Natural killer cell (primary cell): ENCODE results near the gene MGAT5B. TPM values are rescaled to one million over a fixed set of nuclear protein-coding genes. Genes with fewer than 3 reads are reported as not detected.

Experiments
- ATAC-seq, 3 donors: fragments of 150-1000 bp in 2 of 3; fragments of 200-7000 bp in 1 of 3; cut with Tn5 transposase; 1 replicate in 1 of 3; 2 replicates in 2 of 3; pipeline ENCODE4 v1.10.0; 2021; ENCODE audit warnings: mild to moderate bottlenecking in 2 of 3, moderate library complexity in 2 of 3
- DNase-seq, 2 donors: peaks; one replicate each; pipeline versions ENCODE4 v3.0.0 to v3.0.0-alpha.2; 2013 to 2021; ENCODE audit warnings: mixed read lengths in 1 of 2
- H3K27ac ChIP-seq: one replicate; pipeline ENCODE4 v1.5.1; 2013; ENCODE audit warnings: mild to moderate bottlenecking, low read length
- H3K27me3 ChIP-seq: one replicate; pipeline ENCODE4 v1.6.1; 2013; ENCODE audit warnings: low read length; ENCODE audit not compliant: control insufficient read depth, insufficient read depth
- H3K36me3 ChIP-seq: one replicate; pipeline ENCODE4 v1.6.1; 2013; ENCODE audit warnings: low read length; ENCODE audit not compliant: control insufficient read depth, insufficient read depth
- H3K4me1 ChIP-seq: one replicate; pipeline ENCODE4 v1.6.1; 2013; ENCODE audit warnings: low read length; ENCODE audit not compliant: control insufficient read depth, insufficient read depth
- H3K4me3 ChIP-seq: one replicate; pipeline ENCODE4 v1.5.1; 2013; ENCODE audit warnings: low read length
- H3K9me3 ChIP-seq: one replicate; pipeline ENCODE4 v1.6.1; 2013; ENCODE audit warnings: low read length; ENCODE audit not compliant: control insufficient read depth, insufficient read depth
- H3K27ac Mint-ChIP-seq, 2 donors: one replicate each; pipeline ENCODE4 v1.8.0; 2022; ENCODE audit warnings: mild to moderate bottlenecking in 2 of 2, mixed read lengths in 2 of 2, moderate library complexity in 1 of 2
- H3K27me3 Mint-ChIP-seq, 2 donors: one replicate each; pipeline ENCODE4 v1.8.0; 2022; ENCODE audit warnings: low read depth in 2 of 2, mixed read lengths in 2 of 2
- H3K36me3 Mint-ChIP-seq: one replicate; pipeline ENCODE4 v1.8.0; 2022; ENCODE audit warnings: mixed read lengths
- H3K4me1 Mint-ChIP-seq, 2 donors: one replicate each; pipeline ENCODE4 v1.8.0; 2022; ENCODE audit warnings: mixed read lengths in 2 of 2
- H3K4me3 Mint-ChIP-seq: one replicate; pipeline ENCODE4 v1.8.0; 2022; ENCODE audit warnings: mild to moderate bottlenecking, moderate library complexity, mixed read lengths
- H3K9me3 Mint-ChIP-seq, 2 donors: one replicate each; pipeline ENCODE4 v1.8.0; 2022; ENCODE audit warnings: mixed read lengths in 2 of 2
- WGBS: methylation state at CpG from one replicate; pipeline ENCODE4 v1.1.7; 2013; ENCODE audit warnings: missing lambda C conversion rate; ENCODE audit not compliant: insufficient coverage; 5-methylcytosine and 5-hydroxymethylcytosine counted together
- intact Hi-C: fragments of 100-400 bp; cut with micrococcal nuclease; formaldehyde crosslinking; loops from one replicate; pipeline ENCODE4 v1.14.2; 2022
- total RNA-seq, 4 donors: library from RNA; stranded (reverse); fragments of 120-200 nt in 1 of 4; gene quantifications; one replicate each; pipeline versions ENCODE4 v1.2.3 to v1.2.4, GENCODE V29; 2013 to 2022
- TF ChIP-seq, protein P1 (sequence below): fragments of 200-600 bp; IDR thresholded peaks from one replicate; pipeline ENCODE4 v1.8.0; 2022; ENCODE audit warnings: antibody characterized with exemption

The MGAT5B gene
- total RNA-seq, 3 donors from 2014 or later (not counting 1 experiment from before 2014, with no cell fraction given) = not detected

DNA sequence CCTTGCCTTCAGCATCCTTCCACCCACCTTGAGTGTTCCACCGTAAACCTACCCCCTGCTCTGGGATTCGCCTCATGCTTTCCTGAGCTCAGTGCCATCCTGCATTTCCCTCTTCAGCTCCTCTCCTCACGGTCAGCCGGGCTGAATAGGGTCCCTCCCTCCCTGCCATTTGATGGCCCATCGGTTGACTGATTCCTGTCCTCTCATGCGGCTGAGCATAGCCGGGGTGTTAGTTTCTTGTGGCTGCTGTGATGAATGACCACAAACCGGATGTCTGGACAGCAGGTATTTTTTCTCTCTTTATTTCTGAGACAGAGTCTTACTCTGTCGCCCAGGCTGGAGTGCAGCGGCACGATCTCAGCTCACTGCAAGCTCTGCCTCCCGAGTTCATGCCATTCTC, 44.1 kb upstream of the MGAT5B start:
- Mint-ChIP-seq H3K4me3 (no peak overlapping the region), H3K27ac (no peak overlapping the region), H3K36me3 (no peaks in the 10 kb centered on the region), H3K27me3 (peaks cover 0 to 14% of the 10 kb centered on the region in 2 donors), H3K9me3 (no peaks in the 10 kb centered on the region), H3K4me1 (peaks cover 0 to 5% of the 10 kb centered on the region in 2 donors)
- no peaks in the 10 kb centered on the region for H3K4me1 ChIP-seq
- ATAC-seq (no peak), DNase-seq (no peak)
- TF ChIP-seq, protein P1, sequence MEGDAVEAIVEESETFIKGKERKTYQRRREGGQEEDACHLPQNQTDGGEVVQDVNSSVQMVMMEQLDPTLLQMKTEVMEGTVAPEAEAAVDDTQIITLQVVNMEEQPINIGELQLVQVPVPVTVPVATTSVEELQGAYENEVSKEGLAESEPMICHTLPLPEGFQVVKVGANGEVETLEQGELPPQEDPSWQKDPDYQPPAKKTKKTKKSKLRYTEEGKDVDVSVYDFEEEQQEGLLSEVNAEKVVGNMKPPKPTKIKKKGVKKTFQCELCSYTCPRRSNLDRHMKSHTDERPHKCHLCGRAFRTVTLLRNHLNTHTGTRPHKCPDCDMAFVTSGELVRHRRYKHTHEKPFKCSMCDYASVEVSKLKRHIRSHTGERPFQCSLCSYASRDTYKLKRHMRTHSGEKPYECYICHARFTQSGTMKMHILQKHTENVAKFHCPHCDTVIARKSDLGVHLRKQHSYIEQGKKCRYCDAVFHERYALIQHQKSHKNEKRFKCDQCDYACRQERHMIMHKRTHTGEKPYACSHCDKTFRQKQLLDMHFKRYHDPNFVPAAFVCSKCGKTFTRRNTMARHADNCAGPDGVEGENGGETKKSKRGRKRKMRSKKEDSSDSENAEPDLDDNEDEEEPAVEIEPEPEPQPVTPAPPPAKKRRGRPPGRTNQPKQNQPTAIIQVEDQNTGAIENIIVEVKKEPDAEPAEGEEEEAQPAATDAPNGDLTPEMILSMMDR = no peak
- H3K27ac ChIP-seq = no peak overlapping the region
- no peaks in the 10 kb centered on the region for H3K27me3 ChIP-seq
- WGBS = 74% methylated on average over 12 of the region's 12 CpGs
- H3K9me3 ChIP-seq = no peaks in the 10 kb centered on the region
- H3K36me3 ChIP-seq = no peaks in the 10 kb centered on the region
- intact Hi-C loops = no loop called here
- no peak overlapping the region for H3K4me3 ChIP-seq

DNA sequence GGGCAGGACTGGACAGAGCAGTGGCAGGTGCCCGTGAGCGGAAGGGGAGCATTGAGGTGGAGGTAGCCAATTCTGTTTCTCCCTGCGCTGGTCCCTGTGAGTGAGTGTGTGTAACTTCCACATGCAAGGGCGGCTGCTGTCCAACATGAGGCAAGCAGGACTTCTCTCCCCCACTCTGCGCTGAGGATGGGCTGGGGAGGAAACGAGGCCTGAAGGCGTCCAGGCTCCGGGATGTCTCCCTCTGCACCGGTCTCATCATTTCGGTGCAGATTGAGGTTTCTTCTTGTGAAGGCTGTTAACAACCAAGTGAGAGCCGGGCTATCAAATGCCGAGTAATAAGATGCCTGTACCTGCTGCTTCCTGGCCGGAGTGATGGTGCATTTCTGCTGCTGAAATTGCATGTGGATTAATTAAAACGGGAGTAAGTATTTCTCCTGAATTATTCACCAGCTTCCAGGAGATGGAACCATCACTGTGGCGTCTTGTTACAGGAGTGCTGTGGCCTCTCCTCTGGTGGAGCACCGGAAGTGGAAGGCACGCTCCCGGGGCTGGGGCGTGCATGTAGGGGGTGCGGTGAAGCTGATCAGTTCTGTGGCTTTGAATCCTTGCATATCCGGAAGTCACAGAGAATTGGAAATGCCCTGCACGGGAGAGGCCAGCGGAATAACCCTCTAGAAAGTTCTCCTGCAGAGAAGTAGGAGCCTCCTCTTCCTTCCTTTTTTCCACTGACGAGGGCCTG, 41.7 kb upstream of the MGAT5B start:
- Mint-ChIP-seq H3K27me3 (peaks cover 0 to 9% of the 10 kb centered on the region in 2 donors), H3K9me3 (no peaks in the 10 kb centered on the region), H3K4me1 (peaks cover 0 to 5% of the 10 kb centered on the region in 2 donors), H3K27ac (no peak overlapping the region), H3K4me3 (no peak overlapping the region), H3K36me3 (no peaks in the 10 kb centered on the region)
- DNase-seq (no peak), ATAC-seq (no peak)
- Histone ChIP-seq H3K27me3 (no peaks in the 10 kb centered on the region), H3K36me3 (no peaks in the 10 kb centered on the region), H3K4me1 (no peaks in the 10 kb centered on the region), H3K4me3 (no peak overlapping the region), H3K27ac (no peak overlapping the region), H3K9me3 (no peaks in the 10 kb centered on the region)
- intact Hi-C loops = no loop called here
- TF ChIP-seq, protein P1 = no peak
- 66% methylated on average over 24 of the region's 24 CpGs for WGBS

DNA sequence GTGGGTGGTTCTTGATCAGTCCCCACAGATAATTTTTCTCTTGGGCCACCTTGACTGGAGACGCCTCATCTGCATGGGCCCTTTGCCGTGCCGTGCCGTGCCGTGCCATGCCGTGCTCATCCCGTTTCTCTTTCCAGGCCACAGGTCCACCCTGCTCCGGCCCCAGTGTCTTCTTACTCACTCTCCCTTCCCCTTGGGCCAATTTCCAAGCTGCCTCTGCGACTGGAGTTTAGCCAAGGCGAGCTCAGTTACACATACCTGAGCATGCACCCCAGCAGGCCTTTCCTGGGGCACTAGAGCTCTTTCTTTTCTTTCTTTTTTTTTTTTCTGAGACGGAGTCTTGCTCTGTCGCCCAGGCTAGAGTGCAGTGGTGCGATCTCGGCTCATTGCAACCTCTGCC, 40.5 kb upstream of the MGAT5B start:
- peaks cover 0 to 9% of the 10 kb centered on the region in 2 donors for H3K27me3 Mint-ChIP-seq
- no peaks in the 10 kb centered on the region for H3K9me3 Mint-ChIP-seq
- H3K4me1 Mint-ChIP-seq = peaks cover 0 to 5% of the 10 kb centered on the region in 2 donors
- DNase-seq = no peak
- H3K9me3 ChIP-seq = no peaks in the 10 kb centered on the region
- intact Hi-C loops = no loop called here
- no peak overlapping the region for H3K4me3 ChIP-seq
- WGBS = 87% methylated on average over 14 of the region's 14 CpGs
- no peaks in the 10 kb centered on the region for H3K4me1 ChIP-seq
- no peak overlapping the region for H3K27ac ChIP-seq
- TF ChIP-seq, protein P1 = no peak
- H3K27me3 ChIP-seq = no peaks in the 10 kb centered on the region
- ATAC-seq = no peak
- no peak overlapping the region for H3K27ac Mint-ChIP-seq
- H3K36me3 Mint-ChIP-seq = no peaks in the 10 kb centered on the region
- no peaks in the 10 kb centered on the region for H3K36me3 ChIP-seq
- H3K4me3 Mint-ChIP-seq = no peak overlapping the region
